Subcutaneous adipose tissue (tissue), 4 donors: Measurements from ENCODE around the gene CCM2L. TPM values are rescaled to one million over a fixed set of nuclear protein-coding genes. Genes with fewer than 3 reads are reported as not detected.

ENCODE experiments used
- total RNA-seq, 4 donors: library from RNA; depleted of rRNA; stranded (reverse); fragments of >200 nt; gene quantifications; one replicate each; pipeline ENCODE4 v1.1.0, GENCODE V29; 2016
- TF ChIP-seq, protein P1 (sequence below): fragments of 450-650 bp; IDR thresholded peaks from one replicate; pipeline ENCODE4 v1.5.1; 2016; ENCODE audit warnings: low read depth, mild to moderate bottlenecking, control low read depth, antibody characterized with exemption, moderate library complexity

The CCM2L gene
- total RNA-seq, 4 donors from 2014 or later, result 1.5 to 25.1 (median 4.4) TPM

DNA sequence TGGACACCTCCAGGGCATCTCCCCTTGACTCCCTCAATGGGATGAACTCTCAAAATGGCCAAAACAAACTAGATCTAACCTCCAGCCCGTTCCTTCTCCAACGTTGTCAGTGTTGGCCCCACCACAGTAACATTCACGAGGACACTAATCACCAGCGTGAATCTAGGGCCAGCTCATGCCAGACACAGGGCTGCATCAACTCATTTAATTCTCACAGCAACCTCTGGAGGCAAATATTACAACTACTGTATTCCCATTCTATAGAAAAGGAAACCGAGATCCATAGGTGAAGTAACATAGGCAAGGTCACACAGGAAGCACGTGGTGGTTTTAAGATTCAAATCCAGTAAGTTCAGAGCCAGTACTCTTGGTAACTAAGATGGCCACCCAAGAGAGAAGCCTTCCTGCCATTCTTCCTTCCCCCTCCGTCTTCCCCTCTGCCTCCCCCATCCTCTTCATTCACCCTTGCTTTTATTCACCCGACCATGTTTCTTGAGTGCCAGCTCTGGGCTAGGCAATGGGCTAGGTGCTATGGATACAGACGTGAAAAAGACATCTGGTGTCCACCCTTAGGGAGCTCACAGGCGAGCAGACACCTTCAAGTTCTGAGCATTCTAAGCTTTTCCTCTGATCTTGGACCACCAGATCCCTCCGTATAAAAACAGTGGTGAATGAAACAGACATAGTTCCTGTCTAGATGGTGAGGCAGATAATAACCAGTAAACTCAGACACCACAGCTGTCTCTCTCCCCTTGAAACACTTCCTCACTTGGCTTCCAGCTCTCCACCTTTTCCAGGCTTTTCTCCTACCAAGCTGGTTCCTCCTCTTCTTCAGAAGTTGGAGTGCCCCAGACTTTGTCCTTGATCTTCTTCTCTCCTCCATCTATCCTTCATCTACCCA lies 9.6 kb downstream of the CCM2L start:
- TF ChIP-seq, protein P1, sequence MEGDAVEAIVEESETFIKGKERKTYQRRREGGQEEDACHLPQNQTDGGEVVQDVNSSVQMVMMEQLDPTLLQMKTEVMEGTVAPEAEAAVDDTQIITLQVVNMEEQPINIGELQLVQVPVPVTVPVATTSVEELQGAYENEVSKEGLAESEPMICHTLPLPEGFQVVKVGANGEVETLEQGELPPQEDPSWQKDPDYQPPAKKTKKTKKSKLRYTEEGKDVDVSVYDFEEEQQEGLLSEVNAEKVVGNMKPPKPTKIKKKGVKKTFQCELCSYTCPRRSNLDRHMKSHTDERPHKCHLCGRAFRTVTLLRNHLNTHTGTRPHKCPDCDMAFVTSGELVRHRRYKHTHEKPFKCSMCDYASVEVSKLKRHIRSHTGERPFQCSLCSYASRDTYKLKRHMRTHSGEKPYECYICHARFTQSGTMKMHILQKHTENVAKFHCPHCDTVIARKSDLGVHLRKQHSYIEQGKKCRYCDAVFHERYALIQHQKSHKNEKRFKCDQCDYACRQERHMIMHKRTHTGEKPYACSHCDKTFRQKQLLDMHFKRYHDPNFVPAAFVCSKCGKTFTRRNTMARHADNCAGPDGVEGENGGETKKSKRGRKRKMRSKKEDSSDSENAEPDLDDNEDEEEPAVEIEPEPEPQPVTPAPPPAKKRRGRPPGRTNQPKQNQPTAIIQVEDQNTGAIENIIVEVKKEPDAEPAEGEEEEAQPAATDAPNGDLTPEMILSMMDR, result no peak

DNA sequence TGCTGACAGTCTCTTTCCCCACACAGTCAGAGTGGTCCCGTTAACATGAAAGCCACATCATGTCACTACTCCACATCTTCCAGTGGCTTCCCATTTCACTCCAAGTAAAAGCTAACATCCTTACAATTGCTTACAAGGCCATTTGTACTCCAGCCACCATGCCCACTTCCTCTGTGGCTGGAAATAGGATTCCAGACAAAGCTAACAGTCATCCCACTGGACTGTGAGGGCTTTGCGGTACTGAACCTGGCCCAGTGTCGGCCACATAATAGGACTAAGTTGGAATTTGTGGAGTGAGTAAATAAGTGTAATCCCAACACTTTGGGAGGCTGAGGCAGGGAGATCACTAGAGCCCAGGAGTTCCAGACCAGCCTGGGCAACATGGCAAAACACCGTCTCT lies 10.9 kb downstream of the CCM2L start:
- TF ChIP-seq, protein P1, result no peak

DNA sequence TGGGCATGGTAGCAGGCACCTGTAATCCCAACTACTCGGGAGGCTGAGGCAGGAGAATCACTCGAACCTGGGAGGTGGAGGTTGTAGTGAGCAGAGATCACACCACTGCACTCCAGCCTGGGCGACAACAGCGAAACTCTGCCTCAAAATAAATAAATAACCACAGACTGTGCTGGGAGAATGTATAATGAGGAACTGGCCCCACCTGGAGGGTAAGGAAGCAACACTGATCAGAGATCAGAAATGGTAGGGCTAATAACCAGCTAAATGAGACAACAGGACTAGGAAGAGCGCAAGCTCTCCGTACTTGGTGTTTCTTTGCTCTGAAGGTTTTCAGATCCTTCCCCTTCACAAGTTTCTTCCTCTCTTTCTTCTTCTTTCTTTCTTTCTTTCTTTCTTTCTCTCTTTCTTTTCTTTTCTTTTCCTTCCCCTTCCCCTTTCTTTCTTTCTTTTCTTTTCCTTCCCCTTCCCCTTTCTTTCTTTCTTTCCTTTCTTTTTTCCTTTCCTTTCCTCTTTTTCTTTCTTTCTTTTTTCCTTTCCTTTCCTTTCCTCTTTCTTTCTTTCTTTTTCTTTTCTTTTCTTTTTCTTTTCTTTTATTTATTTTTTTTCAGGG lies 14.6 kb downstream of the CCM2L start:
- TF ChIP-seq, protein P1, result no peak

DNA sequence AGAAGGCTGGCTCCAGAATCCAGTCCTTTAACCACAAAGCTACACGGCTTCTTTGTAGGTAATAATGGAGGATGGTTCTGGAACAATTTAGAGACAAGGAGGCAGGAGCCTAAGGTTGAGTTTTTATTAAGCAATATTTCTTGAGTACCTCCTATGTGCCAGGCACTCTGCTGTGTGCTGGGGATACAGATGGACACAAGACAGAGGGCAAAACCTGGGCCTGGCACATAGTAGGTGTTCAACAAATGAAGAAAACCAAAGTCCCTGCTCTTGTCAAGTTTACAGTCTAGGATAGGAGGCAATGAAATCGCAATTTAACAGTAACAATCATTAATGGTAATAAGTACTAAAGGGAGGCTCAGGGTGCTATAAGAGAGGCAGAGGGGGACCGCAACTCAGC lies 17.4 kb downstream of the CCM2L start:
- TF ChIP-seq, protein P1, result no peak

DNA sequence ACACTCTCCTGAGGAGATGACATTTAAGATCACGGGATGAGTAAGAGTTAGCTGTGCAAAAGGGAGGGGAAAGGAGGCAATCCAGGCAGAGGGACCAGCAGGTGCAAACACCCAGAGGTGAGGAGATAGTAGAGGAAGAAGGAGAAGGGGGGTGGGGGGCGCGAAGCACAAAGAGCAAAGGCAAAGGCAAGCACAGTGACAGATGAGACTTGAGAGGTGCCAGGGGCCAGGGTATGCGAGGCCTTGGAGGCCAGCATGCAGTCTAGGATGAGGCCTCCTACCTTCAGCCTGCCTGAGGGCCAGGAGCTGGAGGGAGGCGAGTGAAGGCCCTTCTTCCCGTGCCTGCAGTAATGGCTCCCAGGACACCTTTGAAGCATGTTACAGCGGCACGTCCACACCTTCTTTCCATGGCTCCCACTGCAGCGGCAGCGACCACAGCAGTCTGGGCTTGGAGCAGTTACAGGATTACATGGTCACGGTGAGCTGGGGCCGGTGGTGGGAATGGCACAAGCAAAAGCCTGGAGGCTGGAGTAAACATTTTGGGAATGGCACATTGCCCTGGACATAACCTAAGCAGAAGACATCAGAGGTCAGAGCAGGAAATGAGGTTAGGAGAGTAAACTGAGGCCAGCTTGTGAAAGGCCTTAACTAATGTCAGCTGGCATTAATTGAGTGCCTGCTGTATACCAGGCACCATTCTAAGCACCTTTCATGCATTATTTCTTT lies 18.6 kb downstream of the CCM2L start:
- TF ChIP-seq, protein P1, result no peak

DNA sequence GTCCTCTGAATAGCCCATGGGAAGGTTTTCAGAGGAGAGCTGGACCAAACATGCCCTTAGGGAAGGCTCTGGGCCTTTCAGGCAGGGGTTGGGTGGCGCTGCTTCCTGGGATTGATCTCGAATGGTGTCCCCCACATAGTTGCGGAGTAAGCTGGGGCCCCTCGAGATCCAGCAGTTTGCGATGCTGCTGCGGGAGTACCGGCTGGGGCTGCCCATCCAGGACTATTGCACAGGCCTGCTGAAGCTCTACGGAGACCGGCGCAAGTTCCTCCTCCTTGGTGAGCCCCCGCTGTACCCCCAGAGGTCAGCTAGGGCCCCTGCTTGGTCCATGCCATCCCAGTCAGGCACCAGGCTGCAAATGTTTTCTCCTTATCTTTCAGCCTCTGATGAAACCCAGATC lies 19.3 kb downstream of the CCM2L start:
- TF ChIP-seq, protein P1, result no peak
